Measurements from ENCODE around the gene NEDD4L.

DNA sequence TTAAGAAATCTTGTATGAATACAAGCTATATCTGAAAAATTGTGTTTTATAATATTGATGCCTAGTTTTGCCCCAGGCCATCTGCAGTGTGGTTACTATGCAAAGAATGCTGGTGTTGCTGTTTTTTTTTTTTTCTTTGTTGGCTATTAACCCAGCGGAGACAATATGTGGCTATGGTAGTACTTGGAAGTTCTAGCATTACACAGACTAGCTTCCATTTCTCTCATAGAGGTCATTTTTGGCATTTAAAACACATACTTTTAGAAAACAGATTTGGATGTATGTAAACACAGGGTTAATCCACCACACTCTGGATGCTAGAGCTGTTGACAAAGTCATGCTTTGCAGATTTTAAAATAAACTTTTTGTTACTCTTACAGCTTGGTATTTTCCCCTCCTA is 209.8 kb downstream of the NEDD4L start:
- TF ChIP-seq, protein P1, sequence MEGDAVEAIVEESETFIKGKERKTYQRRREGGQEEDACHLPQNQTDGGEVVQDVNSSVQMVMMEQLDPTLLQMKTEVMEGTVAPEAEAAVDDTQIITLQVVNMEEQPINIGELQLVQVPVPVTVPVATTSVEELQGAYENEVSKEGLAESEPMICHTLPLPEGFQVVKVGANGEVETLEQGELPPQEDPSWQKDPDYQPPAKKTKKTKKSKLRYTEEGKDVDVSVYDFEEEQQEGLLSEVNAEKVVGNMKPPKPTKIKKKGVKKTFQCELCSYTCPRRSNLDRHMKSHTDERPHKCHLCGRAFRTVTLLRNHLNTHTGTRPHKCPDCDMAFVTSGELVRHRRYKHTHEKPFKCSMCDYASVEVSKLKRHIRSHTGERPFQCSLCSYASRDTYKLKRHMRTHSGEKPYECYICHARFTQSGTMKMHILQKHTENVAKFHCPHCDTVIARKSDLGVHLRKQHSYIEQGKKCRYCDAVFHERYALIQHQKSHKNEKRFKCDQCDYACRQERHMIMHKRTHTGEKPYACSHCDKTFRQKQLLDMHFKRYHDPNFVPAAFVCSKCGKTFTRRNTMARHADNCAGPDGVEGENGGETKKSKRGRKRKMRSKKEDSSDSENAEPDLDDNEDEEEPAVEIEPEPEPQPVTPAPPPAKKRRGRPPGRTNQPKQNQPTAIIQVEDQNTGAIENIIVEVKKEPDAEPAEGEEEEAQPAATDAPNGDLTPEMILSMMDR (IDR thresholded peaks at IDR 0.05), result no peak
- no peak for TF ChIP-seq POLR2A (IDR thresholded peaks at IDR 0.05)

Measured in testis (tissue), 2 donors.